ENCODE results near the gene ADGRV1. TPM values are rescaled to one million over a fixed set of nuclear protein-coding genes. Genes with fewer than 3 reads are reported as not detected.
A peak's percentile ranks its signal among the peaks of the same experiment; 100 is the strongest.

ADGRV1 gene
- polyA plus RNA-seq, 2 of the 4 experiments (the other 2 are of a cell fraction), result 0.70 to 3.7 TPM

- no peak for ATAC-seq
- 60% methylated on average over 1 of the region's 1 CpG for whole genome bisulfite sequencing (ENCODE audit: missing lambda C conversion rate)
- CTCF ChIA-PET, result interaction anchor here (0.7 to 2.2 kb wide), 5 partner anchors 113 to 275 kb away, joined by 3 to 7 read pairs (median 4); partner anchors contain the start of gene ARRDC3
Measured at GRCh38 chr5:91109634-91110033, 551.0 kb downstream of the ADGRV1 start.

GRCh38 chr5:91110686-91111085, 552.1 kb downstream of the ADGRV1 start:
- no peak for DNase-seq (ENCODE audit: low read depth in 1 of 2, low spot score in 1 of 2)
- WGBS (ENCODE audit: missing lambda C conversion rate), result 39% methylated on average over 5 of the region's 5 CpGs
- H3K4me1 ChIP-seq, result no peaks in the 10 kb centered on the region
- peak; percentile 33 to 34; a peak in 2 of 6 replicates for ATAC-seq
- H3K4me3 ChIP-seq, result no peak overlapping the region
- CTCF ChIA-PET, result interaction anchor here (0.6 to 2.2 kb wide), 4 partner anchors 14 to 274 kb away, joined by 3 to 7 read pairs (median 6); partner anchors contain the start of gene ARRDC3
- no peak for FAIRE-seq
- POLR2A ChIA-PET, result interaction anchor here (1.0 to 1.8 kb wide), 2 partner anchors 170 to 270 kb away, joined by 4 to 7 read pairs; no protein-coding TSS in a partner anchor
- peaks cover 5% of the 10 kb centered on the region; the same call in 2 of the 3 replicates for H3K9me3 ChIP-seq
- H3K27ac ChIP-seq, result no peak overlapping the region
- no peak overlapping the region for H3K4me2 ChIP-seq
- TF ChIP-seq RAD21 (conservative IDR thresholded peaks at IDR 0.05 in 1 of 2, IDR thresholded peaks at IDR 0.05 in 1 of 2) (no peak), MYC (IDR thresholded peaks at IDR 0.05; ENCODE audit: borderline replicate concordance, low read length) (no peak), BCL3 (IDR thresholded peaks at IDR 0.05) (no peak), RCOR1 (IDR thresholded peaks at IDR 0.05; ENCODE audit: low read depth, low read length) (no peak), TFCP2L1 (CRISPR knock-in tag; IDR thresholded peaks at IDR 0.05) (no peak), PBX3 (IDR thresholded peaks at IDR 0.05) (no peak), ZFP36 (IDR thresholded peaks at IDR 0.05; ENCODE audit: borderline replicate concordance, partially characterized antibody) (no peak)
- TF ChIP-seq, protein P1, sequence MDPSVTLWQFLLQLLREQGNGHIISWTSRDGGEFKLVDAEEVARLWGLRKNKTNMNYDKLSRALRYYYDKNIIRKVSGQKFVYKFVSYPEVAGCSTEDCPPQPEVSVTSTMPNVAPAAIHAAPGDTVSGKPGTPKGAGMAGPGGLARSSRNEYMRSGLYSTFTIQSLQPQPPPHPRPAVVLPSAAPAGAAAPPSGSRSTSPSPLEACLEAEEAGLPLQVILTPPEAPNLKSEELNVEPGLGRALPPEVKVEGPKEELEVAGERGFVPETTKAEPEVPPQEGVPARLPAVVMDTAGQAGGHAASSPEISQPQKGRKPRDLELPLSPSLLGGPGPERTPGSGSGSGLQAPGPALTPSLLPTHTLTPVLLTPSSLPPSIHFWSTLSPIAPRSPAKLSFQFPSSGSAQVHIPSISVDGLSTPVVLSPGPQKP (IDR thresholded peaks at IDR 0.05; ENCODE audit: low read depth, low read length), result no peak

More at GRCh38 chr5:91109634-91110033, 551.0 kb downstream of the ADGRV1 start:
- TF ChIP-seq RAD21 (conservative IDR thresholded peaks at IDR 0.05 in 1 of 2, IDR thresholded peaks at IDR 0.05 in 1 of 2) (peak in 1 of 2 experiments; percentile 22; a peak in 1 of 5 replicates), E2F6 (IDR thresholded peaks at IDR 0.05; ENCODE audit: borderline replicate concordance, low read depth) (no peak)
- H3K4me2 ChIP-seq, result no peak overlapping the region
- FAIRE-seq (no peak), DNase-seq (ENCODE audit: low read depth in 1 of 2, low spot score in 1 of 2) (no peak)
- H3K27ac ChIP-seq, result 0 out of 6 replicates have a peak overlapping the region, but pooled peaks of 1 of the 2 experiments have one; percentile 13
- H3K4me1 ChIP-seq, result no peaks in the 10 kb centered on the region
- POLR2A ChIA-PET, result interaction anchor here (1.8 kb wide), 1 partner anchor 271 kb away, joined by 7 read pairs; no protein-coding TSS in a partner anchor
- peaks cover 8% of the 10 kb centered on the region; the same call in 2 of the 3 replicates for H3K9me3 ChIP-seq
- H3K4me3 ChIP-seq, result no peak overlapping the region

DNA sequence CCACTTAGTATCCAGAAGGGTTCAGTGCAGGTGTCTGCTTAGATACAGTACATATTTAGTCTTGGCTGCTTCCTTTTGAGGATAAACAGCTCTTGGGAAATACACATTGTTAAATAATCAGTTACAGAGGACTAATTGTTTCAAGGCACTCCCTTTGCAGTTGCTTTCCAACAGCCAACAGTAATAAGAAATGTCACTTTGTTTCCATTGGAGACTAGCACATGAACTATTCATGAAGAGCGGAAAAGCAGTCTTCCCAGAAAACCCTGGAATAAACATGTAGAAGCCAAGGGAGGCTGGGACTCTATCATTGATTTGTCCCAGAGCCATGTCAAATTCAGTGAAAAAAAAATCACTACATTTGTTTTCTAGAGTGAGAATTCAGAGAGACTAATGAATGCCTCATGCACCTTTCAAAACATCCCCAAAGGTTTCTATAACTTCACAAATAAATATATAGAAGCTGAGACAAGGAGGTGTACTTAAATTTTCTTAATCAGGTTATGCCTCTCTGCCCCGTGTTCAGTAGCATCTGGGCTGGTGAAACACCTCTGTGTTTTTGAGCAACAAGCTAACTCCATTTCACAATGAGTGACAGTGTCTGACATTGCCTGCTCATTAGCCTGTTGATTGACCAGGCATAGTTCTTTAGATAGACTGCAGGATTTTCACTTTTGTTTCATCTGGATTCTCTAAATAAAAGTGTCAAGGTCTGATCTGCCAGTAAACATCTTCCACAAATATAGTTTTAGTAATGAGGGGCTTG, 553.1 kb downstream of the ADGRV1 start:
- no peaks in the 10 kb centered on the region for H3K4me1 ChIP-seq
- H3K4me3 ChIP-seq, result no peak overlapping the region
- ATAC-seq (no peak), FAIRE-seq (no peak), DNase-seq (ENCODE audit: low read depth in 1 of 2, low spot score in 1 of 2) (no peak)
- 81% methylated on average over 2 of the region's 2 CpGs for WGBS (ENCODE audit: missing lambda C conversion rate)
- H3K27ac ChIP-seq, result no peak overlapping the region
- POLR2A ChIA-PET, result no interaction called here
- CTCF ChIA-PET, result interaction anchor here (0.6 to 2.3 kb wide), 4 partner anchors 9 to 273 kb away, joined by 3 to 7 read pairs (median 4); partner anchors contain the start of gene ARRDC3
- H3K9me3 ChIP-seq, result peaks cover under 1% of the 10 kb centered on the region; the same call in 2 of the 3 replicates
- no peak overlapping the region for H3K4me2 ChIP-seq
- TF ChIP-seq BHLHE40 (IDR thresholded peaks at IDR 0.05; ENCODE audit: low read depth, low read length) (no peak), TP53 (CRISPR knock-in tag; IDR thresholded peaks at IDR 0.05) (no peak), KDM1A (IDR thresholded peaks at IDR 0.05; ENCODE audit: low read depth) (no peak), HEYL (CRISPR knock-in tag; IDR thresholded peaks at IDR 0.05) (no peak), FOXS1 (CRISPR knock-in tag; IDR thresholded peaks at IDR 0.05) (no peak), JUN (IDR thresholded peaks at IDR 0.05) (no peak), HOXA7 (CRISPR knock-in tag; IDR thresholded peaks at IDR 0.05) (no peak), ZSCAN20 (CRISPR knock-in tag; IDR thresholded peaks at IDR 0.05) (no peak), ZFP36 (IDR thresholded peaks at IDR 0.05; ENCODE audit: borderline replicate concordance, partially characterized antibody) (no peak), CBX8 (IDR thresholded peaks at IDR 0.05) (no peak), REST (IDR thresholded peaks at IDR 0.05) (no peak), CEBPB (IDR thresholded peaks at IDR 0.05) (no peak), JUNB (IDR thresholded peaks at IDR 0.05) (no peak), USF2 (IDR thresholded peaks at IDR 0.05) (no peak)
